Activated CD8-positive, alpha-beta memory T cell treated with anti-CD3 and anti-CD28 coated beads, Interleukin-2, amount 10 ng/mL, durations not matched to agents 7 days and 5 days (primary cell): ENCODE results near the gene GP9. TPM values are rescaled to one million over a fixed set of nuclear protein-coding genes. Genes with fewer than 3 reads are reported as not detected.
A peak's percentile ranks its signal among the peaks of the same experiment; 100 is the strongest.
"Not testable (repeated sequence)": the region's sequence is repeated elsewhere in the genome, so short reads cannot be mapped to it uniquely, and the experiment has no call there.

Source experiments
- ATAC-seq: fragments of 150-1000 bp; cut with Tn5 transposase; one replicate; pipeline ENCODE4 v1.10.0; 2021; ENCODE audit warnings: moderate library complexity
- CTCF ChIA-PET: fragments of 350-600 bp; sonication (Branson Sonifier 250); formaldehyde crosslinking; loops from one replicate; lab custom pipeline; 2021; ENCODE audit warnings: antibody characterized with exemption; lab: Charles Lee
- DNase-seq: peaks from one replicate; pipeline ENCODE4 v3.0.0-alpha.2; 2020
- H3K27ac Mint-ChIP-seq: one replicate; pipeline ENCODE4 v1.8.0; 2021; ENCODE audit warnings: mild to moderate bottlenecking, mixed read lengths
- H3K27me3 Mint-ChIP-seq: one replicate; pipeline ENCODE4 v1.8.0; 2021; ENCODE audit warnings: mixed read lengths
- H3K36me3 Mint-ChIP-seq: one replicate; pipeline ENCODE4 v1.8.0; 2021; ENCODE audit warnings: mild to moderate bottlenecking, mixed read lengths
- H3K4me1 Mint-ChIP-seq: one replicate; pipeline ENCODE4 v1.8.0; 2021; ENCODE audit warnings: mixed read lengths
- H3K4me3 Mint-ChIP-seq: one replicate; pipeline ENCODE4 v1.8.0; 2021; ENCODE audit warnings: mild to moderate bottlenecking, moderate library complexity, mixed read lengths
- H3K9me3 Mint-ChIP-seq: one replicate; pipeline ENCODE4 v1.8.0; 2022; ENCODE audit warnings: low read depth, mixed read lengths
- total RNA-seq, 2 experiments: library from RNA; stranded (reverse); gene quantifications; one replicate each; pipeline ENCODE4 v1.2.3, GENCODE V29; 2021

GP9 gene
- total RNA-seq, 2 experiments from 2014 or later, result not detected

DNA sequence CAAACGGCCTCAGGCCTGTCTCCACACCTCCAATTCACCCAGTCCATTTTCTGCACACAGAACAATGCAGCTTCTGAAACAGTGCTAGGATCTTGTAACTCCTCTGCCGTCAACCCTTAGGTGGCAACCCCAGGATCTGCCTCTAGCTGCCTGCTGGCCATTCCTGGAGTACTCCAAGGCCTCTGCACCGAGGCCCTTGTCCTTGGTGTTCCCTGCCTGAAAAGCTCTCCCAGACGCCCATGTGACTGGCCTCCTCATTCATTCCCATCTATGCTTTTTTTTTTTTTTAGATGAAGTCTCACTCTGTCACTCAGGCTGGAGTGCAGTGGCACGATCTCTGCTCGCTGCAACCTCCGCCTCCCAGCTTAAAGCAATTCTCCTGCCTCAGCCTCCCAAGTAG lies 42.7 kb downstream of the GP9 start:
- Mint-ChIP-seq H3K4me1 (peaks cover 25% of the 10 kb centered on the region), H3K4me3 (no peak overlapping the region), H3K36me3 (peaks cover 6% of the 10 kb centered on the region), H3K27ac (no peak overlapping the region), H3K27me3 (no peaks in the 10 kb centered on the region), H3K9me3 (no peaks in the 10 kb centered on the region)
- CTCF ChIA-PET, result interaction anchor here (1.6 to 1.7 kb wide), 2 partner anchors 15 to 50 kb away, joined by 3 to 5 read pairs; no protein-coding TSS in a partner anchor
- DNase-seq (no peak), ATAC-seq (no peak)

DNA sequence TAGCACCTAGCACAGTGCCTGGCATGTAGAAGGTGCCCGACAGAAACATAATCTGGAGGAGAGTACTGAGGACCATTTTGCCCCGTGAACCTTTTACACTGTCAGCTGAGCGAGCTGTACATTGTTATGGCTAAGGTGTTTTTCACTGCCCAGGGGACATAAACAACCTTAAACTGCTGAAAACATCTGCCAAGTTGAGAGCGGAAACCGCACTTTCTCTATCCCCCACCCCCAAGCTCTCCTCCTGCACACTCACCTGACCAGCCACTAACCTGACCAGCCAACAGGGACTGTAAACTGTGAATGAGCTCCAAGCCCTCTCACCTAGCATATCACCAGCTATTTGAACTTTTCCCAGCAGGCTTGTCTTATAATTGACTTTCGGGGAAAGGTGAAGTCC lies 43.5 kb downstream of the GP9 start:
- Mint-ChIP-seq H3K36me3 (peaks cover 4% of the 10 kb centered on the region), H3K27ac (peak overlapping the region; percentile 21), H3K4me1 (peaks cover 25% of the 10 kb centered on the region), H3K27me3 (no peaks in the 10 kb centered on the region), H3K4me3 (no peak overlapping the region), H3K9me3 (no peaks in the 10 kb centered on the region)
- DNase-seq, result no peak
- CTCF ChIA-PET, result interaction anchor here (1.6 kb wide), 1 partner anchor 14 kb away, joined by 3 read pairs; no protein-coding TSS in a partner anchor
- no peak for ATAC-seq

DNA sequence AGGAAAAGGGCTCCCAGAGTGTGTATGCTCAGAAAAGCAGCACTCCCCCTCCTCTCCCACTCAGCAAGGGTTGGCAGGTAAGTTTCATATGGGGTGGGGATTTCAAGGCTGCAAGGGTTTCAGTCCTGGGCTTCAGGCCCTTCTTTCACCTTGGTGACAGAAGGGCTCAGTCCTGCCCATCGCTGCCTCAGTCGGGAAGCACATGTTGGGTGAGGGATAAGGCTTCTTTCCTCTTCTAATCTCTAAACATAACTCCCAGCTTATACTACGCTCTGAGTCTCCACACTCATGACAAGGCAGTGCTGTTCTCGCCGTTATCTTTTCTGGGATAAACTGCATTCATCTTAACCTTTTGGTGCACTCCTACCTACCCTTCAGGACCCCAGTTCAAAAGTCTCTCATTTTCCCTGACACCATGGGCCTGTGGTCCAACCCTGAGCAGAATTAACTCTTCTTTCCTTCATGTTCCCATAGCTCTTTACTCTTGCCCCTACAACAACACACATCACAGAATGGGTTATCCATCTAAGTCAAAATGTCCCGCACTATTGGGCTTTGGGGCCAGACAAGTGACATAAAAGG lies 44.0 kb downstream of the GP9 start:
- no peaks in the 10 kb centered on the region for H3K27me3 Mint-ChIP-seq
- H3K9me3 Mint-ChIP-seq, result no peaks in the 10 kb centered on the region
- DNase-seq (no peak), ATAC-seq (no peak)
- H3K36me3 Mint-ChIP-seq, result peaks cover 4% of the 10 kb centered on the region
- CTCF ChIA-PET, result interaction anchor here (0.6 to 1.6 kb wide), 2 partner anchors 12 to 14 kb away, joined by 3 read pairs; no protein-coding TSS in a partner anchor
- no peak overlapping the region for H3K4me3 Mint-ChIP-seq
- peaks cover 25% of the 10 kb centered on the region for H3K4me1 Mint-ChIP-seq
- no peak overlapping the region for H3K27ac Mint-ChIP-seq

DNA sequence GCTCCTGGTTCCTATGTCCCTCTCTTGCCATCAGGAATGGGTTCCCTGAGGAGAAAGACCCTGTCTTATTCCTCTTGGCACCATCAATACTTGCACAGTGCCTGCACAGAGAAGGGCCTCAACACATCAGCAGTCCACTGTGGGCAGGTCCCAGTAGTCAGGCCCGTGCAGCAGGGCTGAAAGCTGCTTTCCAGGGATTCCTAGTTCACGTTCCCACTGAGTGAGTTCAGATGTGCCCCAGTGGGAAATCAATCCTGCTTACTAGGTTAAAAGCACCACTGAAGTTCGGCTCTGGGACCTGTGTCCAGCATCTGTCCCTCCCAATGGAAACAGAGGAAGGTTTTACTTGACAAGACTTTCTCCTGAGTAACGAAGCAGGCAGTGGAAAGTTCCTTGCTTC lies 45.3 kb downstream of the GP9 start:
- Mint-ChIP-seq H3K4me3 (no peak overlapping the region), H3K27me3 (no peaks in the 10 kb centered on the region), H3K9me3 (no peaks in the 10 kb centered on the region), H3K36me3 (no peaks in the 10 kb centered on the region), H3K4me1 (peaks cover 21% of the 10 kb centered on the region), H3K27ac (no peak overlapping the region)
- CTCF ChIA-PET, result interaction anchor here (1.2 to 1.6 kb wide), 2 partner anchors 14 to 136 kb away, joined by 4 read pairs; no protein-coding TSS in a partner anchor
- DNase-seq (no peak), ATAC-seq (no peak)

DNA sequence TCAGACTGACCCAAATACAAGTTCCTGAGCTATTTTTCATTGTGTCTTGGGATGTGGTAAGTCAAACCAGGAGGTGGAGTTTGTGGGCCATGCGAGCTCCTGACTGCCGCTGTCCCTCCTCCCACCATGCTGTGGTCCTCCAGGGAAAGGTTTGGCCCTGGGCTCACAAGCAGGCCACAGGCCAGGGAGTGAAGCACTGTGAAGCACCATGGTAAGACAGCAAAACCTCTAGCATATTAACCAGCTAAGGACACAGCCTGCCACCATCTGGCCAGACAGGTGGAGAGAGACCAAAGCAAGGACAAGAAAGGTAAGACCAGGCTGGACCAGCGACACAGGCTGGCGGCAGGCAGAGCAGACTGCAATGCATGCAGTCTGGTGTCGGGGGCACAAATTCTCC lies 45.7 kb downstream of the GP9 start:
- H3K27ac Mint-ChIP-seq, result no peak overlapping the region
- H3K9me3 Mint-ChIP-seq, result no peaks in the 10 kb centered on the region
- CTCF ChIA-PET, result interaction anchor here (1.2 to 1.6 kb wide), 2 partner anchors 13 to 136 kb away, joined by 4 read pairs; no protein-coding TSS in a partner anchor
- ATAC-seq (no peak), DNase-seq (no peak)
- no peaks in the 10 kb centered on the region for H3K36me3 Mint-ChIP-seq
- H3K4me3 Mint-ChIP-seq, result no peak overlapping the region
- H3K27me3 Mint-ChIP-seq, result no peaks in the 10 kb centered on the region
- peaks cover 21% of the 10 kb centered on the region for H3K4me1 Mint-ChIP-seq

DNA sequence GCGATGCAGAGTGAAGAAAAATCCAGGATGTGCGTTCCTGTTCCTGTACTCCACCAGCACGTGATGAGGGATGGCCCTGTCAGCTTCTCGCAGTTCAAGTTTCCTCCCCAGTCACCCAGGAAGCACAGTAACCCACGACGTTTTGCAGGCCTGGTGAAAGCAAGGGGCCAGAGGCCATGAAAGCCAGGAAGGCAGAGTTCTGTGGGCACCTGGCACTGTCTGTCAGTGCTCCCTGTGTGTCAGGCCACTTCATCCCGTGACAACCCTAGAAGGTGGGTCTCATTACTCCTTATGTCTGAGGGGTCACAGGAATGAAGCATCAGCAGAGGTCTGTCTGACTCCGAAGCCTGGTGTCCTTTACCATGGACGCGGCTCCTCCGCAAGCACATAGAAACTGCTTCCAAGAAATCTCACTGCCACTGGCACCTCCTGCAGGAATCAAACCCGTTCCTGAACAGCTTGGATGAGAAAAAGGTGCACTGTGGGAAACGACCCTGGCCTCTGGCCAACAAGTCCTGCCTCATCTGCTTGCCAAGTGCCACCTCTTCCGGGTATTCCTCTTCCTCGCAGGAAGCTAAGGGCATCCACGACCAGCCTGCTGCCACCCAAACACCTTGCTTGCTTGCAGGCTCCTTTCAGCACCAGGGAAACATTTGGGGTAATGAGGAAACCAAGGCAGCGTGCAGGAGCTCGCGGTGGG lies 46.4 kb downstream of the GP9 start:
- DNase-seq, result no peak
- Mint-ChIP-seq H3K27me3 (no peaks in the 10 kb centered on the region), H3K27ac (no peak overlapping the region), H3K4me3 (no peak overlapping the region), H3K4me1 (peaks cover 21% of the 10 kb centered on the region), H3K36me3 (peaks cover 1% of the 10 kb centered on the region), H3K9me3 (no peaks in the 10 kb centered on the region)
- ATAC-seq, result no peak
- CTCF ChIA-PET, result interaction anchor here (1.2 to 1.6 kb wide), 2 partner anchors 12 to 137 kb away, joined by 4 read pairs; no protein-coding TSS in a partner anchor

DNA sequence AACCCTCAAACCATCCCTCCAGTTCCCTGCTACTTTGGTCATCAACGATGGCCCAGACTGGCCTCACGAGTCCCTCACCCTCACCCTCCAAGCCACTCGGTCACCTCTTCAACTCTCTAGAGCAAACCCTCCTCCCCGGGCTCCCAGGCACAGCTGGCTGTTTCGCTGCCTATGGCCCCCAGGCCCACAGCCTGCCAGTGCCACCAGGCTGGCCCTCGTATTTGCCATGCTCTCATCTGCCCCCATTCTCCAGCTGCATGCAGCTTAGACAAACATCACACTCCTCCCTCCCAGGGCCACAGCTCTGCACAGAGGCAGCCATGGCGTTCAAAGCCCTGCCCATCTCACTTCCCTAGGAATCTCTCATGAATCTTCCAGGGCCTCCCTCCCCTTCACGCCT lies 47.2 kb downstream of the GP9 start:
- no peak overlapping the region for H3K4me3 Mint-ChIP-seq
- ATAC-seq, result no peak
- DNase-seq, result no peak
- H3K27ac Mint-ChIP-seq, result peak overlapping the region; percentile 34
- CTCF ChIA-PET, result interaction anchor here (1.3 kb wide), 1 partner anchor 11 kb away, joined by 3 read pairs; no protein-coding TSS in a partner anchor
- H3K4me1 Mint-ChIP-seq, result peaks cover 24% of the 10 kb centered on the region
- no peaks in the 10 kb centered on the region for H3K9me3 Mint-ChIP-seq
- peaks cover 1% of the 10 kb centered on the region for H3K36me3 Mint-ChIP-seq
- no peaks in the 10 kb centered on the region for H3K27me3 Mint-ChIP-seq

DNA sequence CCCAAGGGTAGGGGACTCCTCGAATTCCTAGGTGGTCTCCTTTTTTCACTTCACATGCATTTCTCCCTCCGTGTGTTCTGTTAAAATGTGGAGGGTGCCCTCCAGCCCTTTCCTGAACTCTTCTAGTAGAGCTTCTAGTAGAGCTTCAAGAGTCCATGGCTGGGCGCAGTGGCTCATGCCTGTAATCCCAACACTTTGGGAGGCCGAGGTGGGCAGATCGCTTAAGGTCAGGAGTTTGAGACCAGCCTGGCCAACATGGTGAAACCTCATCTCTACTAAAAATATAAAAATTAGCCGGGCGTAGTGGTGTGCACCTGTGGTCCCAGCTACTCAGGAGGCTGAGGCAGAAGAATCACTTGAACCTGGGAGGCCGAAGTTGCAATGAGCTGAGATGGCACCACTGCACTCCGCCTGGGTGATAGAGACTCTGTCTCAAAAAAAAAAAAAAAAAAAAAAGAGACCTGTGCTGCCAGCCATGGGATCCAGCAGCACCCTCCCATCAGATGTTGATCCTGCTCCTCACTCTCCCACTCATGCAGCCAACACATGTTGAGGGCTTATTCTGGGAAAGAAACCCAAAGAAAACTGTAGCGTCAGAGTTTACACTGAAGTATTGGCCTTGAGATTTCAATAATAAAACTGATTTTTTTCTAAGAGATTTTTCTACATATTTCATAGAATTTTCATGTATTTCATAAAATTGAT lies 50.6 kb downstream of the GP9 start:
- not testable (repeated sequence) for H3K4me3 Mint-ChIP-seq

More for the DNA sequence above, 50.6 kb downstream of the GP9 start:
- H3K36me3 Mint-ChIP-seq, DNase-seq, H3K27me3 Mint-ChIP-seq, ATAC-seq, H3K9me3 Mint-ChIP-seq: not testable (repeated sequence)
- Mint-ChIP-seq H3K27ac (peak overlapping the region; percentile 24), H3K4me1 (peaks cover 39% of the 10 kb centered on the region)
- CTCF ChIA-PET, result interaction anchor here (0.7 to 1.1 kb wide), 2 partner anchors 9 kb away, joined by 3 read pairs; no protein-coding TSS in a partner anchor

Other genes with a start within 250 kb of the GP9 start
- 10 to 100 TPM; 61.2 to 68.2 TPM for gene ACAD9, start 181.2 kb upstream of the GP9 start, total RNA-seq
- under 1 TPM in 1 of 2 experiments, not detected in 1; 0.12 TPM for gene CFAP92, start 66.7 kb upstream of the GP9 start, total RNA-seq
- gene EFCC1, start 59.5 kb upstream of the GP9 start, total RNA-seq, result under 1 TPM; 0.09 to 0.12 TPM
- 10 to 100 TPM; 33.7 to 36.1 TPM for gene RAB43, start 61.0 kb downstream of the GP9 start, total RNA-seq
- gene ISY1, start 100.3 kb downstream of the GP9 start, total RNA-seq, result 10 to 100 TPM; 44.4 to 75.9 TPM
- 100 to 1,000 TPM; 270 to 330 TPM for gene CNBP, start 123.1 kb downstream of the GP9 start, total RNA-seq
- gene COPG1, start 188.8 kb downstream of the GP9 start, total RNA-seq, result 100 to 1,000 TPM; 130 to 141 TPM
- gene HMCES, start 218.1 kb downstream of the GP9 start, total RNA-seq, result 10 to 100 TPM; 43.4 to 52.1 TPM